Measurements from ENCODE around the gene MVD.

MVD gene, protein sequence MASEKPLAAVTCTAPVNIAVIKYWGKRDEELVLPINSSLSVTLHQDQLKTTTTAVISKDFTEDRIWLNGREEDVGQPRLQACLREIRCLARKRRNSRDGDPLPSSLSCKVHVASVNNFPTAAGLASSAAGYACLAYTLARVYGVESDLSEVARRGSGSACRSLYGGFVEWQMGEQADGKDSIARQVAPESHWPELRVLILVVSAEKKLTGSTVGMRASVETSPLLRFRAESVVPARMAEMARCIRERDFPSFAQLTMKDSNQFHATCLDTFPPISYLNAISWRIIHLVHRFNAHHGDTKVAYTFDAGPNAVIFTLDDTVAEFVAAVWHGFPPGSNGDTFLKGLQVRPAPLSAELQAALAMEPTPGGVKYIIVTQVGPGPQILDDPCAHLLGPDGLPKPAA

DNA sequence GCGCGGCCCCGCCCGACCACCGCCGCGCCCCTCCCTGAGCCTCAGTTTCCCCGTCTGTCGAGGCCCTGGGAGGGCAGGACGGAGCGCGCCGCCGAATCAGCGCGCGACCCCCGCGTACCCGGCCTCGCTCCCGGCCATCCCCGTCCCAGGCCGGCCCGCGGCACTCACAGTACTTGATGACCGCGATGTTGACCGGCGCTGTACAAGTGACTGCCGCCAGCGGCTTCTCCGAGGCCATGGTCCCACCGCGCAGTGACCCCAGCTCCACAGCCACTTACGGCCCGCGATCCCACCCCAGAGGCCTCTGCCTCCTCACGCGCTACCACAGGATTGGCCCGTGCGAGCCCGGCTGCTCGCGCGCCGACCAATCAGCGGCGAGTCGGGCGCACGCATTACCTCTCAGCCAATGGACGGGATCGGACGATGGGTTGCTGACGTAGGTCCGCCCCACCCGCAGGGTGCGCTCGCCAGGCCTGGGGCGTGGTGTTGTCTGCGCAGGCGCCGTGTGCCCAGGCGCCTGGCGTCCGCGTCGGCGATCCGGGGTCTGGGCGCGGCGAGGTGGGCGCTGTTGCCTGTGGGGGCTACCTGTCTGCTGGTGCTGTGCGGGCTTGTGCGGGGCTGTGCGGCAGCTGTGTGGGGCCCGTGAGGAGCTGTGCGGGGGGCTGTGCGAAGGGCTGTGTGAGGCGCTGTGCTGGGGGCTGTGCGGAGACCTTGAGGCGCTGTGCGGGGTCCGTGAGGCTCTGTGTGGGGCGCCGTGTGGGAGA, at the start of gene MVD:
TSS of gene MVD (minus strand) at position 249 of the 764 bp plus-strand sequence. CDS start at position 238, 11 bp downstream.
- DNase-seq, result peak; percentile 96

DNA sequence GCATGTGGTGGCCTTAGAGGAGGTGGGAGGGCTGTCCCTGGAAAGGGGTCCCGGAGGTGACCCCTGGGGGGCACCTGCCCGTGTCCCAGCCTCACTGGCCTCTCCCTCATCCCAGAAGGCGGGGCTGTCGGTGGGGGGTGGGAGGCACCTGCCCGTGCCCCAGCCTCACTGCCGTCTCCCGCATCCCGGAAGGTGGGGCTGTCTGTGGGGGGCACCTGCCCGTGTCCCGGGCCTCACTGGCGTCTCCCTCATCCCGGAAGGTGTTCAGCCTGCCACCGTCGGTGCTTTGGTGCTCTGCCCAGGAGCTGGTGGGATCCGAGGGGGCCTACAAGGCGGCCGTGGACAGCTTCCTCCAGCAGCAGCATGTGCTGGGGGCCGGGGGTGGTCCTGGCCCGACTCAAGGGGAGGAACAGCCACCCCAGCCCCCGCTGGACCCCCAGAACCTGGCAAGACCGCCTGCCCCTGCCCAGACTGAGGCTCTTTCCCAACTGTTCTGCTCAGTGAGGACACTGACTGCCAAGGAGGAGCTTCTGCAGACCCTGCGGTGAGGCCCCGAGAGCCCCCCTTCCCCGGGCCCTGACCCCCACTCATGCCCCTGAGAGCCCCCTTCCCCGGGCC, 49.6 kb upstream of the MVD start:
- no peak for DNase-seq

DNA sequence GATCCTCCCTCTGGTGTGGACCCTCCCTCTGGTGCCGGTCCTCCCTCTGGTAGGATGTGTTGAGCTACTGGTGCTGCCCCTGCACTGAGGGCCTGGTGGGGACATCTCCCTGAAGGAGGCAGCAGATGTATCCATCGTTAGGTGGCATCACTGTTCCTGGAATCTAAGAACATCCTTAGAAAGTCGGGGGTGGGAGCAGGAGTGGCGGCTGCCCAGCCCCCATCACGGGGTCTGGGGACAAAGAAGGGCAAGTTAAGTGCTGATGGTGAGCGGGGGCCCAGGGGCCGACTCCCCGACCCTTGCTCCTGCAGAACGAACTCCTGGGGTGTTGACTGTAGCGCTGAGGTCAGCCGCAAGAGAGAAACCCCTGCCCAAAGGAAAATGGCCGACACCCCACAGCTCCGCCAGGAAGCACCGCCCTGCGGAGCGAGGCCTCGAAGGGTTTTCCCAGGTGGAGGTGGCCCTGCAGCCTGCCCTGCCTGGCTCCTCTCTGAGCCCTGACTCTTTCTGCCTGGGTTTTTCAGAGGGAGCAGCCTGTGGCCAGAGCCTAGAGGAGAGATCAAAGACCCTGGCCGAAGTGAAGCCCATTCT, 49.0 kb upstream of the MVD start:
- DNase-seq, result no peak

DNA sequence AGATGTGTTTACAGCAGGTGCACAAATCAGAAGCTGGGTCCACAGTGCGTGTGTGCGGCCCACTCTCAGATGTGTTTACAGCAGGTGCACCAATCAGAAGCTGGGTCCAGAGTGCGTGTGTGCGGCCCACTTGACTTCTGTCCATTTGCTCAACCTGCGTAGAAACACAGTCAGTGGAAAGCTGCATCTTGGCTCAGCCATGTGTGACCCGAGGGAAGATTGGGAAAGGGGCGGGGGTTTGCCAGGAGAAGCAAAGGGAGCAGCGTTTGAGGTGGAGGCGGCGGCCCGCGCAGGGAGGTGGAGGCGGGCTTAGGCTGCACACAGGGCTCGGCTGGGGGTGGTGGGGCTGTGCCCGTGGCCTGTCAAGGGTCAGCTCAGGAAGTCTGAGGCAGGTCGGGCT, 47.7 kb upstream of the MVD start:
- no peak for DNase-seq

DNA sequence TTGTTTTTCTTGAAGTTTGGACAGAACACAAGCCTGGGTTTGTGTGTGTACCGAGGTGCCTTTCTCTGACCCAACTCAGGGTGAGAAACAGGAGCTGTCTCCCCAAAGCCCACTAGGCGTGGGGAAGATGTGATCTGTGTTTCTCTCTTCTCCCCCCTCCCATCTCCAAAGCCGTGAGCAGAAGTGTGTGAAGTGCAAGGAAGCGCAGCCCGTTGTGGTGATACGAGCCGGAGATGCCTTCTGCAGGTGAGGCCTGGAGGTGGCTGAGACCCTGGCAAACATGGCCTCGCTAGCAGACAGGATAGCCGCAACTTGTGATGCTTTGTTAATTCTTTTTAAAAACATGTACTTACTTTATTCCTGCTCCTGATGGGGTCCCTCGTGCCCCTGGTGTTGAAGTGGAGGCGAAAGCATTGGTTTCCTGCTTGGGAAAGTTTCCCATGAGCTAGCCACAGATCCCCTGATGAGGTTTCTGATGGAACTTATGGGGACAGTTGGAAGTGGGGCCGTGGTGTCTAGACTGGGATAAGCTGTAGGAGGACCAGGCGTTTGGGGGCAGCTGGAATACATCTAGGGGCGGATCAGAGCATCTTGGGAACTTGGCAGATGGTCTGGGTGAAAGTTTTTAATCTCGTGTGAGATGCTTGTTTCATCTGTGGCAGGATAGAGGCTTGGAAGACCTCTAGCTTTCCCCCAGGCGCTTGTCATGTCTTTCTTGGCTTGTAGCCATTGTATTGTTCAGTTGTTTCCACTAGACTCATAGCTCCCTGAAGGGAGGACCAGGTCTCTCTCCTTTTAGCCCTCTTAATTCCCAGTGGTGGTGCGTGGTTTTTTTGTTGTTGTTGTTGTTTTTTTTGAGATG, 44.3 kb upstream of the MVD start:
- DNase-seq, result no peak

DNA sequence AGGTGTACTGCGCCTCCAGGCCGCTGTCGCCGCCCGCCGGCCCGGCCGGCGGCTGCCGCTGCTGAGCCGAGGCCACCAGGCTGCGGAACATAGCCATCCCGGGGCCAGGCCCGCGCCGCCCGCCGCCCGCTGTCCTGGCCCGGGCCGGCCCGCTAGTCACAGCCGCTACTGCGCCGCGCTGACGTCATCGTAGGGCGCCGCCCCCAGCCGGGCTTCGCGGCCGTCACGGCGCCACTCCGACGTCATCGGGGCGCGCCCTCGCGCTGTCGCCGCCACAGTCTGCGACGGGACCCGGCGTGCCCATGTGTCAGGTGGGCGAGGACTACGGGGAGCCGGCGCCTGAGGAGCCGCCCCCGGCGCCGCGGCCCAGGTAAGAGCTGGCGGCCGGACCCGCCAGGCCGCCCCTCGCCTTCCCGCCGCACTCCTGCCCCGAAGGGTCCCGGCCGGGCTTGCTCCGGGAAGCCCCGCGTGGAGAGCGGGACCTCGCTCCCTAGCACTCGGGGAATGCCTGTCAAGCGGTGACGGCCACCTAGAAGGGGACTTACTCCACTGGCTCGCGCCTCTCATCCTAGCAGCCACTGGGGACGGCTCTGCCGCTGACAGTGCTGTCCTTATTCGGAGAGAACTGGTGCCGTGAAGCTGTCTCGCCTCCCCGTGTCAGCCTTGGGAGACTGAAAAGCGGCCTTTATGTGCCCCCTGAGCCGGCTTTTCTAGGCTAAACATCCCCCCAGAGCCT, 43.5 kb upstream of the MVD start, which contains the start of the genes CTU2 and RNF166:
TSS of gene CTU2 (plus strand) at position 275 of the 736 bp plus-strand sequence. CDS start at position 303, 28 bp downstream.
TSS of gene RNF166 (minus strand) at position 180 of the 736 bp plus-strand sequence. CDS start at position 97, 83 bp downstream.
- peak; percentile 94 for DNase-seq

DNA sequence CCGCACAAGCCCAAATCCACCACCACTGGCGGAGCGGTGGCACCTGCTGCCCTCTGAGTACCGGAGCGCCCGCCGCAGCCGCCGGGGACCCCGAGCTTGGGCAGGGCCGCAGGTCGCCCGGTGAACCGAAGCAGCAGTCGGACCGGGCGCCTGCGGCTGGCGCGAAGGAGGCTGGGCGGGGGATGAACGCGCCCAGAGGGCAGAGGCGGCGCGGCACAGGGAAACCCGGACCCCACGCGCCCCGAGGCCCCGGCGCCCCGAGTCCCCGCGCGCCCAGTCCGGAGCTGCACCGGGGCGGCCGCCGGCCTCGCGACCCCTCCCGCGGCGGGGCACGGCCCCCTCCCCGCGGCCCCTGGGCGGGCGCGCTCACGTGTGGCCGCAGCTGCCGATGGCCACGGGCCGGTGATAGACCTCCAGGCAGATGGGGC, 42.9 kb upstream of the MVD start:
- peak; percentile 34 for DNase-seq

DNA sequence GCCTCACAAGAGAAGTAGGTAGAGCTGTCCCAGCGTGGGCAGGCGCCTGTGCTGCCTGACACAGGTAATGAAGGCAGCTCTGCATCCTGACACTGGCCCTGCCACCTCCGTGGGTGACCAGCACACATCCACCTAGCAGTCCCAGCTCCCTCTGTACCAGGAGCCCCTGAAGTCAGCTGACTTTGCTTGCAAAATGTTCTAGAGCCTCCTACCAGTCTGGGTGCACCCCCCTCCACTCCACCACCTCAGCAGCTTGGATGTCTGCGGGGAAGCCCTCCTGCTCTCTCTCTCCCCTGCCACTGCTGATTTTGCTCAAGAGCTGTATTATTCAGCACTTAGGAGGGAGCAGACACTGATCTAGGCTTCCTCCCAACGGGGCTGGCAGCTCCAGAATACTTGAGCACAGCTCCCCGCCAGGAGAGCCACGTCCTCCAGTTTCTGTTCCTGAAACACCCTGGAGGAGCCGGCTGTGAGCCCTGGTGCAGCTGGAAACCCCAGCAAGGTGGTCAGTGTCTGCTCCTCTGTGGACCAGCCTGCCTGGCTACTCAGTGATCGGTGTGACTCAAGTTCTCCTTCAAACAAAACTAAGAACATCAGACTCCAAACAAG, 42.3 kb upstream of the MVD start:
- DNase-seq, result peak; percentile 59

DNA sequence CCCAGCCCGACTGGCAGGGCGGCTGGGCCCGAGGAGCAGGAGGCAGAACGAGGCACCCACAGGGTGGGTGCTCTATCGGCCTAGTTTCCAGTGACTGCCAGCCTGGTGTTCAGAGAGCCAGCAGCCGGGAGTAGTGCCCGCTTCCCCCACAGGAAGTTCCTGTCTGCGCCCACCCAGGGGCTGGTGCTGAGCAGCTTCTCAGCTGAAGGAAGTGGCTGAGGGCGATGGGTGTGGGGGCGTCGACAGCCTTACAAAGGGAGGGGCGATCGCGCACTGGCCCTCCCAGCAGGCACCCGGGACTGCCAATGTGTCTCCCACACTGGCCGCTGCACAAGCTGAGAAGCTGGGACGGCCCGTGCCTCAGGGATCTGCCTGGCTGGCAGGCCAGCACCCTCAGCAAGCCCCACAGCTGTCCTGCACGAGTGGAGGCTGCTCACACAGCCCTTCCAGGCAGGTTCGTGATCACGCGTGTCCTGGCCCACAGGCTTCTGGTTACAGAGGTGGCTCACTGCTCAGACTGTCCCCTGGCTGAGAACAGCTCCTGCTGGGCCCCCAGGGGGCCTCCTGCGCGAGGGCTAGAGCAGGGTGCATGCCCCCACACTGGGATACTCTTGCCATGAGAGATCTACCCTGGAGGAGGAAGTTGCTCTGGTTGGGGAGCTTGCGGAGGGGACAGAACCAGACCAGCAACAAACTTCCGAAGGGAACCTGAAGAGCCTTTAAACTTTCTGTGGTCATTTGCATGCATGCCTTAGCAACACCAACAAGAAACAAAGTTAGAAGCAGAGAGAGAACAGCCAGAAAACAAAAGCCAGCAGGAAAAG, 40.8 kb upstream of the MVD start:
- peak; percentile 88 for DNase-seq

DNA sequence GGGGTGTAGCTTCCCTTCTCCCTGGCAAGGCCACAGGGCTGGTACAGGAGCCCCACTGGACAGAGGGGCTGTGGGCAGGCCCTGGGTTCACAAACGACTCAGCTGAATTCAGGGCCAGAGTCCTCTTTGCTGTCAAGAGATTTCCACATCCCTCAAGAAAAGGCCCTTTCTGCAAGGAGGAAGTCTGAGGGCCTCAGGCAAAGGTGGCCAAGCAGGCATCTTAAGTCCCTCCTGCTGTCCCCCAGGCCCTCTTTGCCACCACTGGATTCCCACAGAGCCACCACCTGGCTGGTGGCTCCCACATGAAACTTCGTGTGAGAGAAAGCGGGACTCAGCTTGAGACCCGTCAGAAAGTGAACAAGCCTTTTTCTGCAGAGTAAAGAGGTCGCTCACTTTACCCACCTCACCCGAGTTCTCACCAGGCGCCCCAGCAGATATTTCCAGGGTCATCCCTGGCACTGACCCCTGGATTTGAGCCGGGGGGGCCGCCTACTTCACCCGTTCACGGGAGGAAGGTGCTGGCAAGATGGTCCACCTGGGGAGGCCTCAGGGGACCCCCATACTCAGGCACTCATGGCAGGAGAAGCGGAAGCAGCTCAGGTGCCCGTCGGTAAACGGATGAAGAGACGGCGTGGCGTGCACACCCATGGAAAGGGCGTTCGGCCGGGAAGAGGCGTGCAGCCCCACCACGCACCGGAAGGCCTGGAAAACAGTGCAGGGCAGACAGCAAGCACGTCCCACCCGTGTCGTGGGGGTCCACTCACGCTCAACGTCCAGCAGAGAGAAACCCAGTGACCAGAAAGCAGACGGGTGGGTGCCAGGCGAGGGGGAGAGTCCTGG, 39.7 kb upstream of the MVD start:
- DNase-seq, result peak; percentile 48

DNA sequence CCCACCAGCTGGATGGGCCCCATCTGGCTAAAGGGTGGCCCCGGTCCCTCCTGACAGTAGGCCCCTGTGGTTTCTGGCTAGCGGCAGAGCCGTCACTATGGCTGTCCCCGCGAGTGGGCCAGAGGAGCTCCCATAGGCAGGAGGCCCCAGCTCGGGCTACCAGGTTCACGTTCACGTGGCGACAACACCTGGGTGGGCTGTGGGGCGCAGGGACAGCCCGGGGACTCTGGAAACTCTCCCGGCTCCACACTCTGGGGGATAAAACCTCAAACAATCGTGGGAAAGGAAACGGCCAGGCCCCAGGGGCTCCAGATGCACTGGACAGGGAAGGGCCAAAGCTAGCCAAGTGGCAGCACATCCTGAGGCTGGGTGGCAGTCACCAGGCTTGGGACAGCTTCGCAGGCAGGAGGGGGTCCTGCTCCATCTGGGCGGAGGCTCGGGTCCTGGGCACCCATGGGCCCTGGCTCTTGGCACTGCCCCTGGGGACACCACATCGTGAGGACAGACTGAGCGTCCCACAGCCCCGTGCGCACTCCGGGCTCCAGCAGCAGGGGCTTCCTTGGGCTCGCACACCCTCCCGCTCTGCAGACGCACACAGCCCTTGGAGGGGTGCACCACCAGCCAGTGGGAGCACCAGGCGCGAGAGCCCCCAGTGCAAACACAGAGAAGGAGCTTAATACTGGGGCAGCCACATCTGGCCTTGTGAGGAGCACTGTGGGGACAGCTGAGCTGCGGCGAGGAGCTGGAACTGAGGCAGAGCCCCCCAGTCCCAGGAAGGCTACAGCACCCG, 38.9 kb upstream of the MVD start:
- DNase-seq, result peak; percentile 46

DNA sequence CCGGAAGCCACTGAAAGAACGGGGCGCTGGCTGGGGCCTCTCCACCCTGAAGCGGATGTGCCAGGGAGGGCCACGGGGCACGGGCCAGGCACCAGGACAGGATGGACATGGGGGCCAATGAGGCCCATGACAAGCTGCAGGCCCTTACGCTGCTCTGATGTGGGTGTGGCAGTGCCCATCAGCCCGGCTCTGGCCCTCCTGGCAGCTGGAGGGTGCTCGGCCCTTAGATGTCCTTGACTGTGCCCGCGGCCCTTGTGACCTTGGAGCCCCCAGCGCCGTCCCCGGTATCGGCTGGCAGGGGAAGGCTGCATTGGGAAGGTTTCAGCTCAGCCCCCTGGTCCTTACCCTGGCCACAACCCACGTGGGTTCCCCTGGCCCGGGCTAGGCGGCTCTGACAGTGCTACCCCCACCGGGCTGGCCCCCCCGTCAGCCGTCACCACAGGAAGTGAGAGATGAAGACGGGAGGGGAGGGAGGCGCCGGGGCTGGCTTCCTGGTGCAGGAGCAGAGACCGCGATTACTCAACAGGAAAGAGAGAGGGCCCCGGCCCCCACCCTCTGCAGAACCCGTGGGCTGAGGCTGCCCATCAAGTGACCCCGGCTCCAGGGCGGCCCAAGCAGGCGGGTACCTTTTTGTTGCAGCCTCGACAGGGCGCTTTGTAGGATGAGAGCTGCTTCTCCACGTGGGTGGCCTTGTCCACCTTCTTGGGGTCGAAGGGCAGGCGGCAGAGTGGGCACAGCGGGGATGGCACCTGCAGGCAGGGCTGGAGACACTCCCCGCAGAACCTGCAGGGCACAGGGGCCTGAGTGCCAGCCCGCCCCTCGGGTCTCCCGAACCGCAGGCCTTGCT, 38.0 kb upstream of the MVD start:
- DNase-seq, result peak; percentile 97

DNA sequence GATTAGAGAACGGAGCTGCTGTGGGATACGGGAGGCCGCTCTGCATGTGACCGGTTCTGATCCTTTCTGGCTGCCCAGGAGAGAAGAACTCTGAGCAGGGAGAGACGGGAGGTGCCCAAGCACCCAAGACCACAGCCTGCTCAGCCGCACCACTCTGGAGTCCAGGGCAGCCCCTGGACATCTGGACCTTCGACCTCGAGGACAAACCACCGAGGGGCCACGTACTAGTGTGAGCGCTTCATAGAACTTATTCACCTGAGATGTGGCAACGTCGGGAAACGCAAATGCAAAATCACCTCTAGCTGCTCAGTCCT, 37.4 kb upstream of the MVD start:
- no peak for DNase-seq

DNA sequence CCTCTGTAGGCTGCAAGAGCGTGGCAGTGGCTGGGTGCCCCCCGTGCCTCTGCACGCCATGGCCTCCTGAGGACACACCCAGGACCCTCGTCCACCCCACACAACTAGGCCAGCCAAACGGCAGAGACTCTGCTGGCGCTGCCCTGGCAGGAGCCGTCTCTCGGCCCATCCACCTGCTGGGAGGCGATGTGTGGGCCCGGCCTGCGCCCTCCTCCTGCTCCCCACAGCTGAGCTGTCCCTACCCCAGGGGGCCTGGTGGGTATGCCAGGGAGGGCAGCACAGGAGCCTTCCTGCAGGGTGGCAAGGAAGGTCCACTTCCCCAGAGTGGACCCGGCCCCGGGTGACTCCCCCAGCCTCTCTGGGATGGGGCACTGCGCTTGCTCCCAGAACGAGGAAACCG, 36.3 kb upstream of the MVD start:
- DNase-seq, result no peak

DNA sequence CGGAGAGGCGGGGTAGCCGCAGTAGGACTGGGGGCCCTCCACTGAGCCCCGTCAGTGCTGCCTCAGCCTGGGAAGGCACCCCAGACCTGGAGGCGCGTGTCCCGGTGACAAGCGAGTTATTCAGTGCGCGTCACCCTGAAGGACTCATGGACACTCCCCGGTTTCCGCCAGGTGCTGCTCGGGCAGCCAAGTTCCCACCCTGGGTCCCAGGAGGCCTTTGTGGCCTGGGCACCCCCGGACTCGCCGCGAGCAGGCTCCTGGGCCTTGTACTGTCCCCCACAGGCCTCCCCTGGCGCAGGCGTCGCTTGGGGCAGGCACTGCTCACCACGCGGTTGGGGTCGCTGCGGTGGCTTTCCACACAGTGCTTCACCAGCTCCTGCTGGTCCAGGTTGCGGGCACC, 35.8 kb upstream of the MVD start:
- DNase-seq, result no peak

DNA sequence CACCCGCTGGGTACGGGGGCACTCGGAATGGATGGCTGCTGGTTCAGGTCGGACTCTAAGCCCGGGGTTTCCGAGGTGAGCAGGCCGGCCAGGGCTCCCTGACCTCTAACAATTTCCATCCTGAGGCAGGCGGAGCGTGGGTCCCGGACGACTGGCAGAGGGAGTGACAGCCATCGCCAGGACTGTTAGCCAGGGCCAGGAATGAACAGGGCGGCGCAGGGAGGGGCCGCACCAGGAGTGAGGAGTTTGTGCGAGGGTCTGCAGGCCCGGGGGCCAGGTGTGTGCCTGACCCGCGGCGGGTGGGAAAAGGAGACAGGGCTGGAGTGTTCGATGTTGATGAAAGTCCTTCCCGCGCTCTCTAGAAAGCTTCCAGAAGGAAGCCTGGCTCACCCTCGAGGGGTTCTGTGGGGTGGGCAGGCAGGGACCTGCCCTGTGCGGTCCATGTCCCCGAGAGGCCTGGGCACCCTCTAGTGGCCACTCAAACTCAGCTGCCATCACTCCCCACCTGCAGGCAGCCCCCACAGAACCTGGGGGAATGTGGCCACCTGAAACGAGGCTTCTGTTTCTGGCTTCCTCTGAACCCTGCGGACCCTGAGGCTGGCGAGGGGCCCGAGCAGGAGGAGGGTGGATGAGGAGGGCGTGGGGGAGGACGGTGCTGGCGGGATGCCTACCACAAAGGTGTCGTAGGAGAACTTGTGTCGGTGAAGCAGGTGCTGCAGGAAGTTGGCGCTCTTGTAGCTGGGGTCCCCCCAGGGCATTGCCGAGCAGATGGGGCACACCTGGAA, 35.1 kb upstream of the MVD start:
- peak; percentile 58 for DNase-seq
